BE2C (cell line): Measurements from ENCODE around the gene SLC9B2.

Source experiments
- DNase-seq: peaks from one replicate; pipeline ENCODE4 v3.0.0-alpha.2; 2020
- H3K27me3 ChIP-seq: fragments of 250-450 bp; sonication (Bioruptor Pico); 2 replicates; pipeline ENCODE4 v1.5.1; 2020; ENCODE audit warnings: mild to moderate bottlenecking
- H3K36me3 ChIP-seq: fragments of 250-450 bp; sonication (Bioruptor Pico); 2 replicates; pipeline ENCODE4 v1.5.1; 2020; ENCODE audit warnings: mild to moderate bottlenecking
- H3K4me1 ChIP-seq: fragments of 250-450 bp; sonication (Bioruptor Pico); 2 replicates; pipeline ENCODE4 v1.5.1; 2020
- H3K4me3 ChIP-seq: 2 replicates; pipeline ENCODE4 v1.5.1; 2011; ENCODE audit warnings: low read depth, low read length
- H3K9me3 ChIP-seq: fragments of 250-450 bp; sonication (Bioruptor Pico); 2 replicates; pipeline ENCODE4 v1.5.1; 2020
- TF ChIP-seq, protein P1 (sequence below): IDR thresholded peaks from 2 replicates; pipeline ENCODE4 v1.5.1; 2012; ENCODE audit warnings: mild to moderate bottlenecking, low read depth, low read length

The SLC9B2 gene

DNA sequence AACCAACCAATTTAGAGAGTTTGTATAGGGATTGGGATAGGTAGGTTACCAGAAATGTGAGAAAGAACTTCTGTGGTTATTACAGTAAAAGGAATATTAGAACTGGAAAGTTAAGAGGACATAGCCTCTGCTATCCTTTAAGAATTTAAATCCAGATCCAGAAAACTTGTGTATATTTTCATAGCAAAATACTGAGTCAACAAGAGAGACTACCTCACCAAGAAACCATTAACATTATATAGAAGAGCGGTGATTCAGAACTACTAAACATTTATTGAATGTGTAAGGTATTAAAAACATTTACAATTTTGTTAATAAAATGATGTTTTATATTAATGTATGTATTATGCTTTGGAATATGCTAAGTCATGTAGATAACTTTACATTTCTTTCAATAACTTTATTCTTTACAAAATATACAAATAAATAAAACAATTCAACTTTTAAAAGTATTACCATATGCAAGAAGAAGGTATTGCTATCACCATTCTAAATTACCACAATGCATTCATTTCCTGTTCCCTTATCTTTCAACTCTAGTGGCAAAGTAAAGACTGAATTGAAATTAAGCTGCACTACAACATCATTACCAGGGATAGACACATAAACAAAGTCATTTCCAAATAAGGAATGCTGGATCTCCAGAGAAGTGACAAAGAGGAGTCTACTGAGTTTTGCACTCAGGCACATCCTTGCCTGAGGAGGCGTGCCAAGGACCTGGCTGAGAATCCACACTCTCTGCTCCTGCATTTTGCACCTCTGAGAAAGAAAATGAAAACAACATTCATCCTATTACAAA, 29.2 kb upstream of the SLC9B2 start:
- DNase-seq, result no peak
- Histone ChIP-seq H3K4me1 (no peaks in the 10 kb centered on the region), H3K36me3 (peaks cover 17% of the 10 kb centered on the region), H3K27me3 (no peaks in the 10 kb centered on the region), H3K9me3 (no peaks in the 10 kb centered on the region), H3K4me3 (no peak overlapping the region)
- TF ChIP-seq, protein P1, sequence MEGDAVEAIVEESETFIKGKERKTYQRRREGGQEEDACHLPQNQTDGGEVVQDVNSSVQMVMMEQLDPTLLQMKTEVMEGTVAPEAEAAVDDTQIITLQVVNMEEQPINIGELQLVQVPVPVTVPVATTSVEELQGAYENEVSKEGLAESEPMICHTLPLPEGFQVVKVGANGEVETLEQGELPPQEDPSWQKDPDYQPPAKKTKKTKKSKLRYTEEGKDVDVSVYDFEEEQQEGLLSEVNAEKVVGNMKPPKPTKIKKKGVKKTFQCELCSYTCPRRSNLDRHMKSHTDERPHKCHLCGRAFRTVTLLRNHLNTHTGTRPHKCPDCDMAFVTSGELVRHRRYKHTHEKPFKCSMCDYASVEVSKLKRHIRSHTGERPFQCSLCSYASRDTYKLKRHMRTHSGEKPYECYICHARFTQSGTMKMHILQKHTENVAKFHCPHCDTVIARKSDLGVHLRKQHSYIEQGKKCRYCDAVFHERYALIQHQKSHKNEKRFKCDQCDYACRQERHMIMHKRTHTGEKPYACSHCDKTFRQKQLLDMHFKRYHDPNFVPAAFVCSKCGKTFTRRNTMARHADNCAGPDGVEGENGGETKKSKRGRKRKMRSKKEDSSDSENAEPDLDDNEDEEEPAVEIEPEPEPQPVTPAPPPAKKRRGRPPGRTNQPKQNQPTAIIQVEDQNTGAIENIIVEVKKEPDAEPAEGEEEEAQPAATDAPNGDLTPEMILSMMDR, result no peak

DNA sequence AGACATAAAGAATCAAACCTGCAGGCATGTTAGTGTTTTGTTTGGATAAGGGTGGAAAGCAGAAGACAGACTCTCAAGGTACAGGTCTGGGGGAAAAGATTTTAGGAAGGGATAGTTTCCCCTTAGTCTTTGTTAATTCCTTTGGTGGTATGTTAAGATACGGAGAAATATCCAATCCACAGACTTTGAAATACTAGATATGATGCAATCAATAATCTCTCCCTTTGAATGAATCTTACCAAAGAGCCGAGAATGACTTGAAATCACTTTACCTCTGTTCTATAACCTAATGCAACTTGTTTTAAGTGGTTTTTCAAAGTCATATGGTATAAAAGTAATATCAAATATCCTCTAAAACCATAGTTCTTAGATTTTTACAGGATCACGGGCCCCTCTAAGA, 28.3 kb upstream of the SLC9B2 start:
- TF ChIP-seq, protein P1, result no peak
- DNase-seq, result no peak
- H3K4me1 ChIP-seq, result no peaks in the 10 kb centered on the region
- no peaks in the 10 kb centered on the region for H3K27me3 ChIP-seq
- peaks cover 9% of the 10 kb centered on the region for H3K36me3 ChIP-seq
- H3K4me3 ChIP-seq, result no peak overlapping the region
- no peaks in the 10 kb centered on the region for H3K9me3 ChIP-seq

DNA sequence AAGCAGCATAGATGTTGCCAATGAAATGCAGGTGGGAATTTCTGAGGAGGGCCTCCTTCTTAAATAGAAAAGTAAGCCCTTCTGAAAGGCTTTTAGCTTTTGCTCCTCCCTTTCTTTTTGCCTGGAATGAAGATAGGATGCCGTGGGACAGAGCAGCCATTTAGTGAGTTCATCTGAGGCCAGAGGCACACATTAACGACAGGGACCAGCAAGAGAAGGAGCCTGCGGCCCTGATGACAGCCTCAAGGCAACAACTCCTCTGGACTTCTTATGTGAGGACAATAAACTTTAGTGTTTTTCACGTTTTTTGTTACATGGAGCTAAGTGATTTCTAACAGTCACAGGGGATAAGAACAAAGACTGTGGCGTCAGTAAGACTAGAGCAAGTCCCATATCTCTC, 24.1 kb upstream of the SLC9B2 start:
- no peaks in the 10 kb centered on the region for H3K27me3 ChIP-seq
- H3K36me3 ChIP-seq, result no peaks in the 10 kb centered on the region
- no peak for DNase-seq
- TF ChIP-seq, protein P1, result no peak
- H3K4me3 ChIP-seq, result no peak overlapping the region
- H3K9me3 ChIP-seq, result no peaks in the 10 kb centered on the region
- H3K4me1 ChIP-seq, result no peaks in the 10 kb centered on the region

DNA sequence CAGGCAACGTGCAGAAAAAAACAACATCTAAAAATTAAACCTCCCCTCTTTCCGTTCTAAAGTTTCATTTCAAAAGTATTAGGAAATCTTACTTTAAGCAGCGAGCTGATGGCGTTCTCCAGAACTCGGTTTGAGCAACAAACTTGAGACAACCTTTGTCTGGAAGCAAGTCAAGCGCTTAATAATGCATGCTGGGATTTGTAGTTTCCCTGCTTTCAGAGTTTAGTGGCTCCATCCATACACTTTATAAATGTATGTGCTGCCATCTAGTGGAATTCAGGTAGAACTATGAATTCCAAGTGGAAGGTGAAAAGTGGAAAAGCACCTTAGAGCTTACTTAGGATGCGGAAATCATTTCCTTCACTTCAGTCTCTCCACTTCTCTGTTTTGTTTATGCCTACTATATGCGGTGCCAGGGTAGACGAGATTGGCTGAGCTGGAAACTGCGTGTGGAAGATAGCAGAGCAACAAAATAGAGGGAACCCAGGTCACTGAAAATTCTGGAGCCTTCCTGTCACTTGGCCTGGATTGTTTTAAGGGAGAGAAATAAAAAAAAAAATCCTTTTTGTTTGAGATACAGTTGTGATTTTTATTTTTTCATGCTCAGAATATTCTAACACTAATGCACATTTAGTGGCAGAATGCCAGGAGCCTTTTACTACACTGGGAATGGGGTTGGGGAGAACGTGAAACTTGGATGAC, 23.3 kb upstream of the SLC9B2 start, which contains the start of gene BDH2:
BDH2 (minus strand) TSS at position 144 of the 702 bp plus-strand sequence. CDS start 3,580 bp downstream, outside the sequence.
- DNase-seq, result peak; percentile 35
- TF ChIP-seq, protein P1, result peak; percentile 69
- no peaks in the 10 kb centered on the region for H3K27me3 ChIP-seq
- H3K36me3 ChIP-seq, result no peaks in the 10 kb centered on the region
- no peaks in the 10 kb centered on the region for H3K4me1 ChIP-seq
- peak within 1 kb of the TSS; percentile 60 for H3K4me3 ChIP-seq
- H3K9me3 ChIP-seq, result no peaks in the 10 kb centered on the region

DNA sequence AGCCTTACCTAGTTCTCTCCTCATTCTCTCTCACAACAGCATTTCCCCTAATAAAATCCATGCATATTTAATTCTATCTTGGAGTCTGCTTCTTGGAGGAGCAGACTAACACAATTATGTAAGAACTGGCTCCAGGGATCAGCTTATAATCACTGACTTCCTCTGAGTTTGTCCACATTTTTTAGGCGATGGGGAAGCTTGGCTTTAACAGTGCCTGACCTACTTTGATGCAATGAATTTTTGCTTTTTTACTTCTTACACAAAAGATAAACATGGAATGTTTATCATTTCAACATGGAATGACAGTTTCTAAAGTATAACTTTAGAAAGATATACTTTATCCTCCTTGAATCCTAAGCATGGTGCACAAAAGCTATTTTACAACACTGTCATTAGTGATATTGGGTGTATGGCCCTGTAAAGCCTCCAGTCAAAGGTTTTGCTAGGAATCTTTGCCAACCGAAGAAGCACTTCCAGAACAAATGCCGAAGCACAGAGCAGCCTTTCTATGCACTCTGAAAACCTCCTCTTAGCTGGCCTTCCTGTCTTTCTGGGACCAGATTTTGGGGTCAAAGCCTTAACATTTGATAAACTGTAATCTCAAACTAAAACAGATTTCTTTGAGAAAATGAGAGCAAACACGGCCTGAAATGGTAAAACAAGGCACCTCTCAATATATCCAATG, 22.3 kb upstream of the SLC9B2 start:
- no peak for DNase-seq
- H3K4me1 ChIP-seq, result no peaks in the 10 kb centered on the region
- TF ChIP-seq, protein P1, result no peak
- H3K4me3 ChIP-seq, result peak overlapping the region; percentile 60
- H3K36me3 ChIP-seq, result no peaks in the 10 kb centered on the region
- H3K27me3 ChIP-seq, result no peaks in the 10 kb centered on the region
- no peaks in the 10 kb centered on the region for H3K9me3 ChIP-seq

DNA sequence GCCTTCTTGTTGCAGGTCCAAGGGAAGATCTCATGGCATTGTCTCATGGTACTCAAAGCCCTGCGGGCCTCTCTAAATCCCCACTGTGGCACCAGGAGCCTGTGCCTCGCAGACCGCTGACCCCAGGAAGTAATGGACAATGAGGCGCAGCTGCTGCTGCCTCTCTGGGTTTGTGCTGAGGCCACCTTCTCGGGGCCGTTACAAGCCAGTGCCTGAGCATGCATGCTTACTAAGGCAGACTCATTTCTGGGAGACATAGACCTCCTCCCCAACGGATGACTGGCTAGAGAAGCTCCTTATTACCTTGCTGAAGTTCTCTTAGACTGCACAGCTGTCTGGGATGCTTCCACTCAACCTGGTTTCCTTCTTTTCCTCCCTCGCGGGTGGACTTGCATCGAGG, 21.8 kb upstream of the SLC9B2 start:
- no peak overlapping the region for H3K4me3 ChIP-seq
- TF ChIP-seq, protein P1, result no peak
- no peak for DNase-seq
- no peaks in the 10 kb centered on the region for H3K36me3 ChIP-seq
- H3K27me3 ChIP-seq, result no peaks in the 10 kb centered on the region
- H3K4me1 ChIP-seq, result no peaks in the 10 kb centered on the region
- no peaks in the 10 kb centered on the region for H3K9me3 ChIP-seq
